Ascending aorta (tissue), 2 donors: ENCODE data around the gene CCDC50. TPM values are rescaled to one million over a fixed set of nuclear protein-coding genes. Genes with fewer than 3 reads are reported as not detected.

Experiments
- DNase-seq, 2 donors: peaks; one replicate each; pipeline ENCODE4 v3.0.0-alpha.2; 2019; ENCODE audit warnings: low spot score in 2 of 2
- H3K27ac ChIP-seq, 2 donors: fragments of 200-600 bp; sonication (generic); one replicate each; pipeline ENCODE4 v1.5.1; 2016 to 2017; ENCODE audit warnings: mild to moderate bottlenecking in 1 of 2
- H3K27me3 ChIP-seq: fragments of 200-600 bp; sonication (generic); one replicate; pipeline ENCODE4 v1.5.1; 2017
- H3K36me3 ChIP-seq, 2 donors: fragments of 200-600 bp; sonication (generic); one replicate each; pipeline ENCODE4 v1.5.1; 2016
- H3K4me1 ChIP-seq, 2 donors: fragments of 200-600 bp; sonication (generic); one replicate each; pipeline ENCODE4 v1.5.1; 2016 to 2017; ENCODE audit warnings: mild to moderate bottlenecking in 1 of 2
- H3K4me3 ChIP-seq, 2 donors: fragments of 200-600 bp; sonication (generic); one replicate each; pipeline ENCODE4 v1.5.1; 2016 to 2017; ENCODE audit warnings: mild to moderate bottlenecking in 1 of 2
- H3K9me3 ChIP-seq, 2 donors: fragments of 200-600 bp; sonication (generic); one replicate each; pipeline ENCODE4 v1.5.1; 2016
- CTCF ChIP-seq, 3 experiments: fragments of 200-600 bp in 2 of 3; fragments of 450-650 bp in 1 of 3; sonication (generic) in 2 of 3; IDR thresholded peaks; one replicate each; pipeline ENCODE4 v1.5.1; 2016 to 2019; ENCODE audit warnings: antibody characterized with exemption in 3 of 3, mild to moderate bottlenecking in 1 of 3, moderate library complexity in 1 of 3
- intact Hi-C: fragments of 100-400 bp; cut with DNase I; formaldehyde crosslinking; loops from one replicate; pipeline ENCODE4 v1.15.1; 2023
- total RNA-seq: library from RNA; depleted of rRNA; stranded (reverse); fragments of >200 nt; gene quantifications from one replicate; pipeline ENCODE4 v1.1.0, GENCODE V29; 2016

Gene CCDC50
- total RNA-seq, 1 donor from 2014 or later = 82.8 TPM

- Histone ChIP-seq H3K4me3 (no peak overlapping the region), H3K36me3 (no peaks in the 10 kb centered on the region), H3K4me1 (no peaks in the 10 kb centered on the region), H3K27ac (no peak overlapping the region), H3K27me3 (no peaks in the 10 kb centered on the region), H3K9me3 (no peaks in the 10 kb centered on the region)
- intact Hi-C loops = no loop called here
- no peak for DNase-seq
- no peak for TF ChIP-seq CTCF (IDR thresholded peaks at IDR 0.05)
Measured at GRCh38 chr3:191300422-191300821, 28.8 kb upstream of the CCDC50 start.

- no peak for TF ChIP-seq CTCF (IDR thresholded peaks at IDR 0.05)
- Histone ChIP-seq H3K27me3 (no peaks in the 10 kb centered on the region), H3K36me3 (no peaks in the 10 kb centered on the region), H3K4me1 (no peaks in the 10 kb centered on the region), H3K4me3 (no peak overlapping the region), H3K27ac (no peak overlapping the region), H3K9me3 (no peaks in the 10 kb centered on the region)
- intact Hi-C loops = no loop called here
- no peak for DNase-seq
Measured at GRCh38 chr3:191301017-191301416, 28.2 kb upstream of the CCDC50 start.

GRCh38 chr3:191301782-191302411 is 27.3 kb upstream of the CCDC50 start:
- no peaks in the 10 kb centered on the region for H3K27me3 ChIP-seq
- no peak for DNase-seq
- no peak overlapping the region for H3K27ac ChIP-seq
- no peak for TF ChIP-seq CTCF (IDR thresholded peaks at IDR 0.05)
- no peaks in the 10 kb centered on the region for H3K4me1 ChIP-seq
- no peak overlapping the region for H3K4me3 ChIP-seq
- no peaks in the 10 kb centered on the region for H3K36me3 ChIP-seq
- intact Hi-C loops = no loop called here
- no peaks in the 10 kb centered on the region for H3K9me3 ChIP-seq

- intact Hi-C loops = no loop called here
Measured at GRCh38 chr3:191302451-191302850, 26.7 kb upstream of the CCDC50 start.

GRCh38 chr3:191303596-191303995 is 25.6 kb upstream of the CCDC50 start:
- no peaks in the 10 kb centered on the region for H3K4me1 ChIP-seq
- H3K27me3 ChIP-seq = no peaks in the 10 kb centered on the region
- H3K9me3 ChIP-seq = no peaks in the 10 kb centered on the region
- no peaks in the 10 kb centered on the region for H3K36me3 ChIP-seq
- TF ChIP-seq CTCF (IDR thresholded peaks at IDR 0.05) = no peak
- no peak overlapping the region for H3K4me3 ChIP-seq
- intact Hi-C loops = no loop called here
- DNase-seq = no peak
- H3K27ac ChIP-seq = no peak overlapping the region

More at GRCh38 chr3:191302451-191302850, 26.7 kb upstream of the CCDC50 start:
- Histone ChIP-seq H3K9me3 (no peaks in the 10 kb centered on the region), H3K36me3 (no peaks in the 10 kb centered on the region), H3K4me3 (no peak overlapping the region), H3K27ac (no peak overlapping the region), H3K27me3 (no peaks in the 10 kb centered on the region), H3K4me1 (no peaks in the 10 kb centered on the region)
- TF ChIP-seq CTCF (IDR thresholded peaks at IDR 0.05) = no peak
- DNase-seq = no peak

- H3K36me3 ChIP-seq = no peaks in the 10 kb centered on the region
Measured at GRCh38 chr3:191306428-191306827, 22.8 kb upstream of the CCDC50 start.

More at GRCh38 chr3:191306428-191306827, 22.8 kb upstream of the CCDC50 start:
- intact Hi-C loops = no loop called here
- TF ChIP-seq CTCF (IDR thresholded peaks at IDR 0.05) = no peak
- Histone ChIP-seq H3K27ac (no peak overlapping the region), H3K4me1 (no peaks in the 10 kb centered on the region), H3K9me3 (no peaks in the 10 kb centered on the region), H3K4me3 (no peak overlapping the region), H3K27me3 (no peaks in the 10 kb centered on the region)
- no peak for DNase-seq
